Vagina (tissue), 2 donors: ENCODE data around the gene NUP107.
"Not testable (repeated sequence)": the region's sequence is repeated elsewhere in the genome, so short reads cannot be mapped to it uniquely, and the experiment has no call there.

Source experiments
- POLR2A ChIP-seq, 2 donors: fragments of 450-650 bp; IDR thresholded peaks; one replicate each; pipeline ENCODE4 v1.6.1; 2017; ENCODE audit warnings: antibody characterized with exemption in 2 of 2, mild to moderate bottlenecking in 2 of 2, moderate library complexity in 2 of 2
- POLR2AphosphoS5 ChIP-seq, 2 donors: sonication (generic); formaldehyde crosslinking; IDR thresholded peaks; one replicate each; pipeline ENCODE4 v1.9.0; 2017; ENCODE audit warnings: antibody characterized with exemption in 2 of 2, mild to moderate bottlenecking in 2 of 2, low read depth in 1 of 2; ENCODE audit not compliant: insufficient read depth in 1 of 2
- TF ChIP-seq, protein P1 (sequence below), 3 experiments: fragments of 450-650 bp in 2 of 3; fragments of 200-600 bp in 1 of 3; sonication (generic) in 1 of 3; IDR thresholded peaks; one replicate each; pipeline ENCODE4 v1.5.1; 2017 to 2019; ENCODE audit warnings: antibody characterized with exemption in 3 of 3, mild to moderate bottlenecking in 2 of 3, moderate library complexity in 2 of 3

DNA sequence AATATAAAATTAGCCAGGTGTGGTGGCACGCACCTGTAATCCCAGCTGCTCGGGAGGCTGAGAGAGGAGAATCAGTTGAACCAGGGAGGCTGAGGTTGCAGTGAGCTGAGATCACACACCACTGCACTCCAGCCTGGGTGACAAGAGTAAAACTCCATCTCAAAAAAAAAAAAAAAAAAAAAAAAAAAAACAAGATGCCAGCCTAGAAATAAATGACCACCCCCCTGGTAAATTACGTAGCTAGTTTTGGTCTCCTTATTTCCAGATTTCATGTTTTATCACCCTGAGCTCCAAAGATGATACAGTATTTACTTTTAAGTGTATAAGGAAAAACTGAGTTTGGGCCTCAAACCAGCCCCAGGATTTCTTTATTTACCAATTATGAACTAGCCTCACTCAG is 49.3 kb upstream of the NUP107 start:
- TF ChIP-seq, protein P1, sequence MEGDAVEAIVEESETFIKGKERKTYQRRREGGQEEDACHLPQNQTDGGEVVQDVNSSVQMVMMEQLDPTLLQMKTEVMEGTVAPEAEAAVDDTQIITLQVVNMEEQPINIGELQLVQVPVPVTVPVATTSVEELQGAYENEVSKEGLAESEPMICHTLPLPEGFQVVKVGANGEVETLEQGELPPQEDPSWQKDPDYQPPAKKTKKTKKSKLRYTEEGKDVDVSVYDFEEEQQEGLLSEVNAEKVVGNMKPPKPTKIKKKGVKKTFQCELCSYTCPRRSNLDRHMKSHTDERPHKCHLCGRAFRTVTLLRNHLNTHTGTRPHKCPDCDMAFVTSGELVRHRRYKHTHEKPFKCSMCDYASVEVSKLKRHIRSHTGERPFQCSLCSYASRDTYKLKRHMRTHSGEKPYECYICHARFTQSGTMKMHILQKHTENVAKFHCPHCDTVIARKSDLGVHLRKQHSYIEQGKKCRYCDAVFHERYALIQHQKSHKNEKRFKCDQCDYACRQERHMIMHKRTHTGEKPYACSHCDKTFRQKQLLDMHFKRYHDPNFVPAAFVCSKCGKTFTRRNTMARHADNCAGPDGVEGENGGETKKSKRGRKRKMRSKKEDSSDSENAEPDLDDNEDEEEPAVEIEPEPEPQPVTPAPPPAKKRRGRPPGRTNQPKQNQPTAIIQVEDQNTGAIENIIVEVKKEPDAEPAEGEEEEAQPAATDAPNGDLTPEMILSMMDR (IDR thresholded peaks at IDR 0.05) = not testable (repeated sequence)
- TF ChIP-seq POLR2AphosphoS5 (IDR thresholded peaks at IDR 0.05; ENCODE audit: insufficient read depth in 1 of 2, low read depth in 1 of 2); POLR2A (IDR thresholded peaks at IDR 0.05): not testable (repeated sequence)
